Hematopoietic multipotent progenitor cell treated with erythropoietin and hydrocortisone succinate and interleukin-3 and kit ligand, for 8 days (in vitro differentiated cells): ENCODE data around the gene ETDB.
A peak's percentile ranks its signal among the peaks of the same experiment; 100 is the strongest.
"Not testable (repeated sequence)": the region's sequence is repeated elsewhere in the genome, so short reads cannot be mapped to it uniquely, and the experiment has no call there.

Experiments used
- DNase-seq: peaks from one replicate; pipeline ENCODE4 v3.0.0-alpha.2; 2015

Gene ETDB

GRCh38 chrX:135120056-135120576 is at the start of gene ETDB:
TSS of gene ETDB (minus strand) at chrX:135120526. CDS start at chrX:135119261, 1,265 bp downstream.
- not testable (repeated sequence) for DNase-seq

- not testable (repeated sequence) for DNase-seq
Observed at GRCh38 chrX:135169534-135169933, 49.2 kb upstream of the ETDB start.

- DNase-seq = no peak
Observed at GRCh38 chrX:135168486-135168885, 48.2 kb upstream of the ETDB start.

DNA sequence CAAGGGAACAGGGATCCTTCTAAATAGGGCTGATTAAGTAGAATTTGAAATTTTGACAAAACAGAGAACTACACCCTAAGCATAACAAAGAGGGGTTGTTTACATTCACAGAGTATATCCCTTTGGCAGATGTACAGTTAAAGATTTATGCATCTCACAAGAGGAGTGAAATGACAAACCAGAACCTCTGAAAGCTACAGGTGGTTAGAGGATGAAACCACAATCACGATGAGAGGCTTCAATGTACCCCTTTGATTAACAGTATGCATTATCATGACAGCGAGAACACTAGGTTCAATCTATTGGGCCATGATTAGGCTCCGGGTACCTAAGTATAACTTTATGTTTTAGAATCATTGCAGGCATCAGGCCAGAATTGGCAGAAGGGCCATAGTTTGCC is 34.4 kb upstream of the ETDB start:
- not testable (repeated sequence) for DNase-seq

DNA sequence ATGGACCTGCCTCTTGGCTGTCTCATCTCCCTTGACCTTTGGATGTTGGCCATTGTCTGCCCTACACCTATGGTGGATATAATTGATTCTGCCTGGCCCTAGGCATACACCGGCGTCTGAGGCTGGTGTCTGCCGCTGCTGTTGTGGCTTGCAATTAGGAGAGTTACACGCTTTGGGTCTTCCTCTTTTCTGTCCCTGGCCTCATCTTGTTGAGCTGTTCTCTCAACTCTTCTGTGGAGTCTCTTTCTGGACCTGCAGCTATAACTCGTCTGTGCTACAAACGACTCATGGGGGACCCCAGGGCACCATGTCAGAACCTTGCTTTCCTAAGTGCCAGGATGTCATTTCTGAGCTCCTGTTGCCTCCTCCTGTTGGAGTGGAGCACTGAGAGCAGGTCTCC is 5.8 kb upstream of the ETDB start:
- DNase-seq = not testable (repeated sequence)

GRCh38 chrX:135116064-135116463 is 4.3 kb downstream of the ETDB start:
- DNase-seq = not testable (repeated sequence)

GRCh38 chrX:135114392-135114791 is 5.9 kb downstream of the ETDB start:
- DNase-seq = no peak

DNA sequence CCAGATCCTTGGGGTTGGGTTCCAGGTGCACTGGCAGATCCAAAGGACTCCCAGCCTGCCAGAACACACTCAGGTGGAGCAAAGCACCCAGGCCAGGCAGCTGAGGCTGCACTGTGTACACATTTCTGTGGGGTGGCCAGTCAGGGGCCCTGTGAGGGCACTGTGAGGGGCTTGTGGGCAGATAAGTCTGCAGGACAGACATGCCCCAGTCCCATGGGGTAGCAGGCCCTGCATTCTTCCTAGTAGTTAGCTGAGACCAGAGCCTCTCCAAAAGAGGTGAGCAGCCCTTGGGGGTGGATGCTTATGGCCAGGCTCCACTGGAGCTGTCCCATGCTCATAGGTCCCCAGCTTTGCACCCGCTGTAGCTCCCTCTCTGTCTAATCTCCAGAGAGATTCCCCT is 7.6 kb downstream of the ETDB start:
- no peak for DNase-seq

- DNase-seq = peak; percentile 41
Observed at GRCh38 chrX:135112096-135112729, 8.1 kb downstream of the ETDB start.

DNA sequence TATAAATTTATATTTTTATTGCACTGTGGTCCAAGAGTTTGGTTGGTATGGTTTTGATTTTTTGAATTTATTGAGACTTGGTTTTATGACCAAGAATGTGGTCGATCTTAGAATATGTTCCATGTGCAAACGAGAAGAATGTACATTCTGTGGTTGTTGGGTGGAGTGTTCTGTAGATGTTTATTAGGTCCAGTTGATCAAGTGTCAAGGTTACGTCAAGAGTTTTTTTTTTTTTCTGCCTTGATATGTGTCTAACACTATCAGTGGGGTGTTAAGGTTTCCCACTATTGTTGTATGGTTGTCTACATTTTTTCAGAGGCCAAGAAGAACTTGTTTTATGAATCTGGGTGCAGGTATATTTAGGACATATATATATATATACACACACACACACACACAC is 10.8 kb downstream of the ETDB start:
- no peak for DNase-seq

- no peak for DNase-seq
Observed at GRCh38 chrX:135099493-135099783, 20.9 kb downstream of the ETDB start.

GRCh38 chrX:135097196-135097744 is 23.1 kb downstream of the ETDB start:
- not testable (repeated sequence) for DNase-seq

DNA sequence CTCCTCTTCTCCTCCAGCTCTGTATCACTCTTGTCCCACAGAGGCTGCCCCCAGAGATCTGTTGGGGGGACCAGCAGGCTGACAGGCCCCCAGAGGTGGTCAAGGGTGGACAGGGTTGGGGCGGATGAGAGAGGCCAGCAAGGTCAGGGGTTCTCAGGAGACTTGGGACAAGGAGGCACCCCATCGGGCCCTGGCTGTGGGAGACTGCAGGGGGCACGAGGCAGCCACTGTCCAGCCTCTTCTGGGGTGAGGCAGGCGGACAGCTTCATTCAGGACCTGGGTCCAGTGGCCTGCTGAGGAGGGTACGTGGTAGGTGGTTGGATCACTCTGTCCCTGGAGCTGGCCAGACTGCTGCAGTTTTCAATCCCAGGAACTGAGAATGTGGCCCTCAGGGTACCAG is 24.6 kb downstream of the ETDB start:
- no peak for DNase-seq

DNA sequence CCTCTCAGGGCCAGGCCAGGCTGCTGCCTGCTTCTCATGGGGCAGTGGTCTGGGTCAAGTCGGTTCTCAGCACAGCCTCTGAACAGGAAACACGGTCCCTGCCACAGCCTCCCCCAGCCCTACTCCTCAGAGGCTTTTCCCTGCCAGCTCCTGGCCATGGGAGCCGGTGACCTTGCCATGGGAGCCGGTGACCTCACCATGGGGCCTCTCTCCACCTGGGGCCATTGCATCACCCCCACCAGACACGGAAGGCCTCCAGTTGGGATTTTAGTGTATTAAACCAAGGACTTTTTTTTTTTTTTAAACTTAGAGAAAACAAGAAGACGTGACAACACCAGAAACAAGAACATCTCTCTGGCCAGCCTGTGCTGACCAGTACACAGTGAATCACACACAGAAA is 25.6 kb downstream of the ETDB start:
- DNase-seq = no peak

DNA sequence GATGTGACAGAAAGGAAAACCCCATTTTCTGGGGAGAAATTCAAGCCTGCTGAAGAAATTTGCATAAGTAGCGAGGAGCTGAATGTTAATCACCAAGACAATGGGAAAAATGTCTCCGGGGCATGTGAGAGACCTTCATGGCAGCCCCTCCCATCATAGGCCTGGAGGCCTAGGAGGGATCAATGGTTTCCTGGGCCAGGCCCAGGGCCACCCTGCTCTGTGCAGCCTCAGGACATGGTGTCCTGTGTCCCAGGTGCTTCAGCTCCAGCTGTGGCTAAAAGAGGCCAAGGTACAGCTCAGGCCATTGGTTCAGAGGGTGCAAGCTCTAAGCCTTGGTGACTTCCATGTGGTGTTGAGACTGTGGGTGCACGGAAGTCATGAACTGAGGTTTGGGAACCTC is 31.2 kb downstream of the ETDB start:
- DNase-seq = no peak

DNA sequence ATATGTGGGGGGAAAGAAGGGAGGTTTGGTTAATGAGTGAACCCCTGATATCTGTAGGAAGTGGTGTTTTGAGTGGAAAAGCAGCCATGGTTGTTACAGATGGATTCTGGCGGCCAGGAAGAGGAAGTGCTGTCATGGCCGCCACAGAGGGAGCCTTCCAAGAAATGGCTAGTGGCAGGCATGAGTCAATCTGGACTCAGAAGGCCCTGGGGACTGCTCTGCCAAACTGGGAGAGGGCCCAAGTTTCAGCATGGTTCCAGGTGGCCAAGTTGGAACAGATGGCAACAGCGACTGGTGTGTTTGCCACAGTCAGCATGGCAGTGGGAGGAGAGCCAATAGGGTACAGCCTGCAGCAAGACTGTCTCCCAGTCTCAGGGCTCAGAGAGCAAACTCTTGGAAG is 32.5 kb downstream of the ETDB start:
- DNase-seq = no peak

DNA sequence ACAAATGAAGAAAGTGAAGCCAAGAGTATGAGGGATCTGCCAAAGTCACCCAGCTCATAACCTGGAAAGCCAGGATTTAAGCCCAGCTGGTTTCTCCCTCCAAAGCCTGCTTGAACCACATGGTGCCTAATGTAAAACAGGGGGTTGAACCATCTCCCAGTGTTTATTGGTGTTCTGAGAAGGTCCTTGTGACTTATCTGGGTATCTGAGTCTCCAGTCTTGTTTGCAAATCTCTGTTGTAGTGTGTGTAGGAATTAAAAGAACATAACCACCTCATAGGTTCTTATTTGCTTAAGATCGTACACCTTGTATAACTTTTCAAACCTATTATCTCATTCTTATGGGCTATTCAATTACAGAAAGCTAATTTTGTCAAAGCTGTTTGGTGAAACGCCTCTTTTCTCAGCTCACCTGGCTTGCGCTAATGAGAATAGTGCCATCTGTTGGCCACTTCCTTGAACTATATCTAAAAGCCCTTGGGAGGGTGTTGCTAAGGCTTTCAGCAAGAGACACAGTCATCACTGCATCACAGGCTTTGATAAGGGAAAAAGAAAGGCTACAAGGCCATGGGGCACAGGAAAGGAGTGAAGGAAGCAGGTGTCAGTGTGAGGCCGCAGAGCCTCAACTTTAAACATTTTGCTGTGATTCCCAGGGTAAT is 34.0 kb downstream of the ETDB start:
- peak; percentile 79 for DNase-seq

DNA sequence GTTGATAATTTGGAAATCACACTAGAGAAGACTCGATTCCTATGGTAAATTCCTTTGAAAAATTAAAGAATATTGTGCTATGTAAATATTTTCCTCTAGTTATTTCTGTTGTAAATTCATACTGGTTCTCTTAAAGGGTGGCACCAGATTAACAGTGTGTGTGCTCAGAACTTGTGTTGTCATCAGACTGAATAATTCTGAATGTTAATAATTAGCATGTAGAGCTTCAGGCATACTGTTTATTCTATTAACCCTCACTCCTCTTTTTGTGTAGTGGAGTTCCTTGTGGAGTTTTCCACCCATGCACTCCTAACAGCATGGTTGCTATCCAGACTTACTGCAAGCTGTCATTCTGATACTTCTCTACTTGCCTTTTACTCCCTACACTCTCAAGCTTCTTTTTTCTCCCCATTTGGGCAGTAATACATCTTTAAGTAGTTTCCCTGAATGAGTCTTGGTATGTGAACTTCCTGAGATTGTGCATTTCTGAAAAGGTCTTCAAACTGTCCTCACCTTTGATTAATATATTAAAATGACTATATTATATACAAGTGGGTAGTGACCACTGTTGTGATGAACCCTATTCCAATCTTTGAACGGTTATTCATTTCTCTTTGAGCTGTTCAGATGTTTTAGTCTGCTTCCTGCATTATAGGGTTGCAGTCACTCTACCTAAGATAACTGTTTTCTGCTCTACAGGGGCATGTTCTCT is 38.5 kb downstream of the ETDB start:
- DNase-seq = no peak
